K562 (cell line): ENCODE results near the gene DCPS. TPM values are rescaled to one million over a fixed set of nuclear protein-coding genes. Genes with fewer than 3 reads are reported as not detected.

Source experiments
- CXXC5 ChIP-seq: fragments of 250-450 bp; sonication (Bioruptor Pico); IDR thresholded peaks from 2 replicates; pipeline ENCODE4 v1.8.0; 2022; ENCODE audit warnings: inconsistent platforms, mild to moderate bottlenecking, moderate library complexity
- DLX4 ChIP-seq: fragments of 250-450 bp; sonication (Bioruptor Pico); IDR thresholded peaks from 2 replicates; pipeline ENCODE4 v1.6.1; 2021; ENCODE audit warnings: mild to moderate bottlenecking
- FUS ChIP-seq: fragments of 200-400 bp; formaldehyde crosslinking; optimal IDR thresholded peaks from 2 replicates; pipeline ENCODE3; 2017; ENCODE audit warnings: low read depth, low read length
- HMG20B ChIP-seq: fragments of 250-450 bp; sonication (Bioruptor Pico); IDR thresholded peaks from 2 replicates; pipeline ENCODE4 v1.5.0; 2021; ENCODE audit warnings: mild to moderate bottlenecking
- KAT2B ChIP-seq: IDR thresholded peaks from one replicate; pipeline ENCODE4 v1.6.1; 2012; ENCODE audit warnings: low read depth, mild to moderate bottlenecking, control low read depth, inconsistent platforms, low read length, moderate library complexity
- NR2C1 ChIP-seq, 2 experiments: fragments of 450-650 bp; IDR thresholded peaks; 2 replicates each; pipeline ENCODE4 v1.6.1; 2017; ENCODE audit warnings: mild to moderate bottlenecking in 2 of 2, antibody characterized with exemption in 1 of 2, inconsistent platforms in 1 of 2, missing compliant biosample characterization in 1 of 2, missing genetic modification characterization in 1 of 2
- PHB2 ChIP-seq: fragments of 450-650 bp; IDR thresholded peaks from 2 replicates; pipeline ENCODE4 v1.6.1; 2017; ENCODE audit warnings: low read depth
- PHTF2 ChIP-seq: fragments of 250-450 bp; sonication (Bioruptor Pico); IDR thresholded peaks from 2 replicates; pipeline ENCODE4 v1.5.0; 2021; ENCODE audit warnings: mild to moderate bottlenecking
- SMAD4 ChIP-seq: fragments of 250-450 bp; sonication (Bioruptor Pico); conservative IDR thresholded peaks from 2 replicates; pipeline ENCODE4 v1.8.0; 2021; ENCODE audit warnings: inconsistent platforms, mild to moderate bottlenecking, moderate library complexity
- SRSF9 ChIP-seq: fragments of 200-400 bp; formaldehyde crosslinking; IDR thresholded peaks from 2 replicates; pipeline ENCODE4 v1.6.1; 2017; ENCODE audit warnings: low read depth, low read length, borderline replicate concordance
- SUPT5H ChIP-seq: fragments of 450-650 bp; IDR thresholded peaks from 2 replicates; pipeline ENCODE4 v1.6.1; 2016
- ZBTB49 ChIP-seq: sonication (generic); formaldehyde crosslinking; IDR thresholded peaks from 2 replicates; pipeline ENCODE4 v1.8.0; 2022; ENCODE audit warnings: missing genetic modification reagents, mild to moderate bottlenecking, borderline replicate concordance
- ZC3H11A ChIP-seq: IDR thresholded peaks from 2 replicates; pipeline ENCODE4 v1.6.1; 2012; ENCODE audit warnings: low read depth, low read length, improper control_type of control experiment
- ZNF24 ChIP-seq: fragments of 450-650 bp; IDR thresholded peaks from 2 replicates; pipeline ENCODE4 v1.6.1; 2016
- ZNF57 ChIP-seq: fragments of 450-650 bp; formaldehyde crosslinking; IDR thresholded peaks from 2 replicates; pipeline ENCODE4 v1.4.0; 2020; ENCODE audit warnings: mild to moderate bottlenecking, moderate library complexity
- ZNF584 ChIP-seq: fragments of 200-800 bp; sonication (Bioruptor generic); IDR thresholded peaks from 2 replicates; pipeline ENCODE4 v1.6.1; 2016; ENCODE audit warnings: low read depth, mild to moderate bottlenecking, missing genetic modification characterization, missing compliant biosample characterization
- polyA plus RNA-seq, 8 experiments: library from polyadenylated mRNA; depleted of rRNA in 4 of 8; stranded (reverse) in 5 of 8; unstranded in 3 of 8; fragments of >200 nt; fragmentation: Nextera tagmentation in 2 of 8; fragmentation: Illumina TruSeq in 1 of 8; extraction: Ambion mirVana in 2 of 8; extraction: Trizol in 1 of 8; gene quantifications; 2 replicates each; pipeline versions ENCODE4 v1.2.1 to v1.2.3, GENCODE V29; 2011 to 2014; ENCODE audit warnings: inconsistent platforms in 1 of 8, missing spikeins in 1 of 8
- total RNA-seq, 7 experiments: library from RNA; depleted of rRNA in 6 of 7; stranded (reverse); fragments of >200 nt in 6 of 7; fragmentation: Illumina TruSeq in 2 of 7; extraction: Trizol in 2 of 7; gene quantifications; 2 replicates each; pipeline versions ENCODE4 v1.2.1 to v1.2.3, GENCODE V29; 2011 to 2021; ENCODE audit warnings: low replicate concordance in 1 of 7
- TF ChIP-seq, protein P1 (sequence below), 2 experiments: fragments of 450-650 bp; IDR thresholded peaks; 2 replicates each; pipeline ENCODE4 v1.6.1; 2016
- TF ChIP-seq, protein P2 (sequence below): sonication (generic); formaldehyde crosslinking; IDR thresholded peaks from 2 replicates; pipeline ENCODE4 v1.8.0; 2022; ENCODE audit warnings: missing genetic modification reagents, mild to moderate bottlenecking, borderline replicate concordance
- TF ChIP-seq, protein P3 (sequence below): fragments of 450-650 bp; formaldehyde crosslinking; IDR thresholded peaks from 2 replicates; pipeline ENCODE4 v1.4.0; 2022; ENCODE audit warnings: mild to moderate bottlenecking, moderate library complexity

DCPS gene
- total and polyA plus RNA-seq, 9 of the 15 experiments (the other 6 are each of a cell fraction or from before 2014, with no cell fraction given): 8.7 to 38.1 (median 17.9) TPM

GRCh38 chr11:126352934-126353801, 49.3 kb downstream of the DCPS start (continued):
- TF ChIP-seq ZBTB49 (CRISPR knock-in tag) (no peak), ZNF57 (CRISPR knock-in tag) (no peak), NR2C1 (IDR thresholded peaks at IDR 0.05) (no peak; the same call in 1 of the 2 replicates), NR2C1 (tag; IDR thresholded peaks at IDR 0.05) (peak; percentile 44; the same call in 1 of the 2 replicates), PHB2 (peak; percentile 84), FUS (no peak), ZC3H11A (no peak), PHTF2 (no peak), SUPT5H (peak; percentile 57; the same call in 1 of the 2 replicates), HMG20B (CRISPR knock-in tag) (no peak), SMAD4 (CRISPR knock-in tag) (peak; percentile 64), SRSF9 (no peak), DLX4 (CRISPR knock-in tag) (no peak), ZNF584 (CRISPR knock-in tag) (no peak), CXXC5 (CRISPR knock-in tag) (no peak; the same call in 1 of the 2 replicates), ZNF24 (peak; percentile 19; the same call in 1 of the 2 replicates), KAT2B (no peak)
- TF ChIP-seq, protein P1, sequence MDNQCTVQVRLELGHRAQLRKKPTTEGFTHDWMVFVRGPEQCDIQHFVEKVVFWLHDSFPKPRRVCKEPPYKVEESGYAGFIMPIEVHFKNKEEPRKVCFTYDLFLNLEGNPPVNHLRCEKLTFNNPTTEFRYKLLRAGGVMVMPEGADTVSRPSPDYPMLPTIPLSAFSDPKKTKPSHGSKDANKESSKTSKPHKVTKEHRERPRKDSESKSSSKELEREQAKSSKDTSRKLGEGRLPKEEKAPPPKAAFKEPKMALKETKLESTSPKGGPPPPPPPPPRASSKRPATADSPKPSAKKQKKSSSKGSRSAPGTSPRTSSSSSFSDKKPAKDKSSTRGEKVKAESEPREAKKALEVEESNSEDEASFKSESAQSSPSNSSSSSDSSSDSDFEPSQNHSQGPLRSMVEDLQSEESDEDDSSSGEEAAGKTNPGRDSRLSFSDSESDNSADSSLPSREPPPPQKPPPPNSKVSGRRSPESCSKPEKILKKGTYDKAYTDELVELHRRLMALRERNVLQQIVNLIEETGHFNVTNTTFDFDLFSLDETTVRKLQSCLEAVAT (IDR thresholded peaks at IDR 0.05): peak in 1 of 2 experiments; percentile 90
- TF ChIP-seq, protein P2, sequence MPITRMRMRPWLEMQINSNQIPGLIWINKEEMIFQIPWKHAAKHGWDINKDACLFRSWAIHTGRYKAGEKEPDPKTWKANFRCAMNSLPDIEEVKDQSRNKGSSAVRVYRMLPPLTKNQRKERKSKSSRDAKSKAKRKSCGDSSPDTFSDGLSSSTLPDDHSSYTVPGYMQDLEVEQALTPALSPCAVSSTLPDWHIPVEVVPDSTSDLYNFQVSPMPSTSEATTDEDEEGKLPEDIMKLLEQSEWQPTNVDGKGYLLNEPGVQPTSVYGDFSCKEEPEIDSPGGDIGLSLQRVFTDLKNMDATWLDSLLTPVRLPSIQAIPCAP (CRISPR knock-in tag): no peak
- TF ChIP-seq, protein P3, sequence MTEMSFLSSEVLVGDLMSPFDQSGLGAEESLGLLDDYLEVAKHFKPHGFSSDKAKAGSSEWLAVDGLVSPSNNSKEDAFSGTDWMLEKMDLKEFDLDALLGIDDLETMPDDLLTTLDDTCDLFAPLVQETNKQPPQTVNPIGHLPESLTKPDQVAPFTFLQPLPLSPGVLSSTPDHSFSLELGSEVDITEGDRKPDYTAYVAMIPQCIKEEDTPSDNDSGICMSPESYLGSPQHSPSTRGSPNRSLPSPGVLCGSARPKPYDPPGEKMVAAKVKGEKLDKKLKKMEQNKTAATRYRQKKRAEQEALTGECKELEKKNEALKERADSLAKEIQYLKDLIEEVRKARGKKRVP: no peak
